ENCODE data around the gene AKR1B1.

DNA sequence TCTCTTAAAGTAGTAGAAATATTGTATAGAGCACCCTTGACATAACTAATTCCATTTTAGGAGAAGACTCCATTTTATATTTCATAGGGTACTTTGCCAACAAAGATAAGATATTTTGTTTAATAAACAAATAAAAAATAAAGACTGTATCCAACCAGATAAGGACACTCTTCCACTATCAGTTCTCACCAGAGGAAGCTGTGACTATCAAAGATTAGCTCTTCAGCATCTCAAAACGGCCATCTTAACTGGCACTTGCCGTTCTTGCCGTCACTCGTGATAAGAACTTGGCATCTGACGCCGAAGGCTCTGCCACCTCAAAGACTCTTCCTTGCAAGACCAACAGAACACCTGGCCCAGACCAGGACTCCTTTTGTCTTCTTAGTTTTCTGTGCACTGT, 26.3 kb upstream of the AKR1B1 start:
- TF ChIP-seq, protein P1, sequence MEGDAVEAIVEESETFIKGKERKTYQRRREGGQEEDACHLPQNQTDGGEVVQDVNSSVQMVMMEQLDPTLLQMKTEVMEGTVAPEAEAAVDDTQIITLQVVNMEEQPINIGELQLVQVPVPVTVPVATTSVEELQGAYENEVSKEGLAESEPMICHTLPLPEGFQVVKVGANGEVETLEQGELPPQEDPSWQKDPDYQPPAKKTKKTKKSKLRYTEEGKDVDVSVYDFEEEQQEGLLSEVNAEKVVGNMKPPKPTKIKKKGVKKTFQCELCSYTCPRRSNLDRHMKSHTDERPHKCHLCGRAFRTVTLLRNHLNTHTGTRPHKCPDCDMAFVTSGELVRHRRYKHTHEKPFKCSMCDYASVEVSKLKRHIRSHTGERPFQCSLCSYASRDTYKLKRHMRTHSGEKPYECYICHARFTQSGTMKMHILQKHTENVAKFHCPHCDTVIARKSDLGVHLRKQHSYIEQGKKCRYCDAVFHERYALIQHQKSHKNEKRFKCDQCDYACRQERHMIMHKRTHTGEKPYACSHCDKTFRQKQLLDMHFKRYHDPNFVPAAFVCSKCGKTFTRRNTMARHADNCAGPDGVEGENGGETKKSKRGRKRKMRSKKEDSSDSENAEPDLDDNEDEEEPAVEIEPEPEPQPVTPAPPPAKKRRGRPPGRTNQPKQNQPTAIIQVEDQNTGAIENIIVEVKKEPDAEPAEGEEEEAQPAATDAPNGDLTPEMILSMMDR (IDR thresholded peaks at IDR 0.05; ENCODE audit: low read length): no peak
- TF ChIP-seq EZH2 (optimal IDR thresholded peaks at IDR 0.05; ENCODE audit: low read depth, low read length) (no peak), EZH2phosphoT487 (IDR thresholded peaks at IDR 0.05; ENCODE audit: low read length) (no peak)
